HAP-1 (cell line): Measurements from ENCODE around the gene NUDT16L1.

Experiments
- DNase-seq, 2 experiments: peaks; one replicate each; pipeline ENCODE4 v3.0.0-alpha.2; 2016 to 2020; ENCODE audit warnings: low spot score in 2 of 2
- H3K27me3 ChIP-seq: fragments of 250-450 bp; sonication (Bioruptor Pico); 2 replicates; pipeline ENCODE4 v1.5.1; 2020; ENCODE audit warnings: low read depth, mild to moderate bottlenecking, moderate library complexity
- H3K36me3 ChIP-seq: fragments of 250-450 bp; sonication (Bioruptor Pico); replicated peaks from 2 replicates; pipeline ENCODE4 v1.5.1; 2020; ENCODE audit warnings: mild to moderate bottlenecking
- H3K4me1 ChIP-seq: fragments of 250-450 bp; sonication (Bioruptor Pico); 2 replicates; pipeline ENCODE4 v1.5.1; 2020; ENCODE audit warnings: mild to moderate bottlenecking
- H3K4me3 ChIP-seq: fragments of 250-450 bp; sonication (Bioruptor Pico); 2 replicates; pipeline ENCODE4 v1.5.1; 2020; ENCODE audit warnings: mild to moderate bottlenecking, moderate library complexity
- H3K9me3 ChIP-seq: fragments of 250-450 bp; sonication (Bioruptor Pico); 2 replicates; pipeline ENCODE4 v1.5.1; 2020; ENCODE audit warnings: mild to moderate bottlenecking, moderate library complexity
- in situ Hi-C: fragments of 300-500 bp; cut with MboI; formaldehyde crosslinking; loops from 3 replicates; pipeline ENCODE4 v1.14.3; 2020; ENCODE audit warnings: low sequenced_read_pairs, inconsistent platforms, mixed read lengths

NUDT16L1 gene

GRCh38 chr16:4683255-4684057, 9.9 kb upstream of the NUDT16L1 start:
- Histone ChIP-seq H3K4me3 (no peak overlapping the region), H3K27me3 (no peaks in the 10 kb centered on the region), H3K4me1 (no peaks in the 10 kb centered on the region), H3K9me3 (no peaks in the 10 kb centered on the region), H3K36me3 (peaks cover 27% of the 10 kb centered on the region)
- in situ Hi-C loops = no loop called here
- DNase-seq = no peak

- no peak for DNase-seq
- H3K4me1 ChIP-seq = no peaks in the 10 kb centered on the region
- H3K9me3 ChIP-seq = no peaks in the 10 kb centered on the region
- H3K27me3 ChIP-seq = no peaks in the 10 kb centered on the region
- H3K4me3 ChIP-seq = no peak overlapping the region
- in situ Hi-C loops = no loop called here
- peaks cover 29% of the 10 kb centered on the region for H3K36me3 ChIP-seq
Observed at GRCh38 chr16:4684058-4684715, 9.2 kb upstream of the NUDT16L1 start.

GRCh38 chr16:4684763-4685162, 8.6 kb upstream of the NUDT16L1 start:
- no peak for DNase-seq
- in situ Hi-C loops = no loop called here
- no peak overlapping the region for H3K4me3 ChIP-seq
- H3K4me1 ChIP-seq = no peaks in the 10 kb centered on the region
- H3K36me3 ChIP-seq = peaks cover 29% of the 10 kb centered on the region
- no peaks in the 10 kb centered on the region for H3K9me3 ChIP-seq
- no peaks in the 10 kb centered on the region for H3K27me3 ChIP-seq

DNA sequence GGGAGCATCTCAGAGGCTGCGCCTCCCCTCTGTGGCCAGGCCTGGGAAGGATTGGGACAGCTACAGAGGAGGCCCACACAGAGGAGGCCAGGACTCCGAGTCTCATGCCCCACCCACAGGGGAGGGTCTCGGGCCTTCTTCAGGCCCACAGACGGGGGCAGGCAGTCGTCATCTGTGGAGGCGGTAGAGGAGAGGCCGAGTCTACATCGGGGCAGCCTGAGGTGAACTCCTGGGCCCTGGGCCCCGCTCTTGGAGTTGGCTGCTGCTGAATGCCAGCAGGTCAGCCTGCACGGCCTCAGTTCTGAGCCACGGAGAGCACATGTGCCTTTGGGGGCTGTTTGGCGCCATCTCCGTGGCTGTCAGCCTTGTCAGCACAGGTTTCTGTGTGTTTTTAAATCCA, 8.1 kb upstream of the NUDT16L1 start:
- Histone ChIP-seq H3K4me1 (no peaks in the 10 kb centered on the region), H3K4me3 (no peak overlapping the region), H3K27me3 (no peaks in the 10 kb centered on the region), H3K9me3 (no peaks in the 10 kb centered on the region), H3K36me3 (peaks cover 27% of the 10 kb centered on the region)
- in situ Hi-C loops = no loop called here
- no peak for DNase-seq

DNA sequence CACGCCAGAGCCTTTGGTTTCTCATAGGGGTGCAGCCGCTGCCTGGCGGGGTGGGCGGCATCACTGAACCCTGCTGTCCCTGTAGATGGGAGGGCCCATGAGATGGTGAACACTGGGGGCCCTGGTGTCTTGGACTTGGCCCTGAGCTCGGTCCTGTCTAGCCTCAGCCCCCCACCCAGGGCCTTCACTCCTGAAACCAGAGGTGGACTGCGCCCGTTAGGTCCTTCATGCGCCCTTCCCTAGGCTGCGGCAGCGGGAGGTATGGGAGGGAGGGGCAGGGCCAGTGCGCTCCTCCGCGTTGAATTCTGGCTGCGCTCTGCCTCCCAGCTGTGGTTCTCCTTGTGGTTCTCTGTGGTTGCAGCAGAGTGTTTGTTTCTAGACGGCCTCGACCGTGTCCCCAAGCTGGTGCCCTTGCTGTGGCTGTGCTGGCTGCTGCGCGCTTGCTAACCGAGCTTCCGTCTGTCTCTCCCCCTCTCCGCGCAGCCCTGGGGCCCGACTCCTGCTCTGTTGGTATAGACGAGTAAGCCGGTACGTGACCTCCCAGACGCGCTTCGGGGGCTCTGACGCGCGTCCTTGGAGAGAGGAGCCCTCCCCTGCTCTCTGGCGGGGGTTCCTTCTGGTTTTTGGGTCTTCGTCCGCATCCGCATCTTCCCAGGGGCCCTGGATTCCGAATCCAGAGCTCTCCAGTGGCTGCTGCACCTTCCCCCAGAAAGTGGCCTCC, 7.4 kb upstream of the NUDT16L1 start:
- DNase-seq = no peak
- H3K4me1 ChIP-seq = no peaks in the 10 kb centered on the region
- H3K4me3 ChIP-seq = no peak overlapping the region
- in situ Hi-C loops = no loop called here
- H3K9me3 ChIP-seq = no peaks in the 10 kb centered on the region
- no peaks in the 10 kb centered on the region for H3K27me3 ChIP-seq
- H3K36me3 ChIP-seq = peaks cover 27% of the 10 kb centered on the region

DNA sequence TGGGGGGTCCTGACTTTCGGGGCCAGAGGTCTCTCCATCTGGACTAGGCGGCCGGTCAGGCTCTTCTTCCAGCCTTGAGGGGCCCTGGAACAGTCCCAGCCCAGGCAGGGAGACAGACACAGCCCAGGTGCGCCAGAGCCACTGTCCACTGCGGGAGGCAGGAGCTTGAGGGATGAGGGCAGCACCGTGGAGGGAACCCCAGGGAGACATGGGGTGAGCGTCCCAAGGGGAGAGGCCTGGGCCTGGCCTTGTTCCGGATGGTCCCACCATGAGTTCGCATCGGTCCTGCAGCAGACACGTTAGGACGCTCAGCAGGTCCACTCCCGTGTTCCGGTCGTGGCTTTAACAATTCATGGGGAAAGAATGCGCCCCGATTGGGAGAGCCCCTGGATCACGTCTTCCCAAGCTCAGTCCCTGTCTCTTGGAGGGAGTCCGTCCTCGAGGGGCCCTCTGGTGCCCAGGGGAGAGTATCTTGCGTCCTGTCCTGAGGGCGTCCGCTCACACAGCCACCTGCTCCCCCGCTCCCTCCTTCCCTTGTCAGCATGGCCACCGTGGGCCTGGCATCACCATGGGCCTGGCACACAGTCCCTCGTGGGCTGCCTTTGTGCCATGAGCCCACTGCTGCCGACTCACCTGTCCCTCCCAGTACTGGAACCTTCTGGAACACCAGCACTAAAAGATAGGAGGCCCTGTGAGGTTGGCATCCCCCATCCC, 6.7 kb upstream of the NUDT16L1 start:
- no peak for DNase-seq
- H3K4me1 ChIP-seq = no peaks in the 10 kb centered on the region
- peaks cover 27% of the 10 kb centered on the region for H3K36me3 ChIP-seq
- in situ Hi-C loops = no loop called here
- H3K27me3 ChIP-seq = no peaks in the 10 kb centered on the region
- H3K4me3 ChIP-seq = no peak overlapping the region
- no peaks in the 10 kb centered on the region for H3K9me3 ChIP-seq

DNA sequence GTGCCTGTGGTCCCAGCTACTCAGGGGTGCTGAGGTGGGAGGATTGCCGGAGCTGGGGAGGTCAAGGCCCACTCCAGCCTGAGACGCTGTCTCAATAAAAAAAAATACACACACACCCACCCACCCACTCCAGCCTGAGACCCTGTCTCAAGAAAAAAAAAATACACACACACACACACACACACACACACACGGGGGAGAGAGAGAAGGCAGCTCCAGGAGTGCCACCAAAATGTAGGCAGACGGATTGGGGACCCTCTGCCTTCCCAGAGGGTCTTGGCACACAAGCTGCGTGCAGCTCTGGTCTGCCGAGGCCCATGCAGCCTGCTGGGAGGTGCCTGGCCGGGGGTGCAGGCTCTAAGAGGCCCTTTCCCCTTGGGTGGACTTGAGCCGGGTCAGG, 5.9 kb upstream of the NUDT16L1 start:
- DNase-seq = no peak
- no peaks in the 10 kb centered on the region for H3K27me3 ChIP-seq
- H3K36me3 ChIP-seq = peaks cover 27% of the 10 kb centered on the region
- in situ Hi-C loops = no loop called here
- no peaks in the 10 kb centered on the region for H3K9me3 ChIP-seq
- H3K4me1 ChIP-seq = no peaks in the 10 kb centered on the region
- no peak overlapping the region for H3K4me3 ChIP-seq

GRCh38 chr16:4687946-4688673, 5.3 kb upstream of the NUDT16L1 start:
- Histone ChIP-seq H3K36me3 (peaks cover 26% of the 10 kb centered on the region), H3K9me3 (no peaks in the 10 kb centered on the region)

GRCh38 chr16:4688674-4689045, 4.7 kb upstream of the NUDT16L1 start:
- DNase-seq = no peak
- no peaks in the 10 kb centered on the region for H3K9me3 ChIP-seq
- H3K36me3 ChIP-seq = peaks cover 25% of the 10 kb centered on the region
- H3K4me3 ChIP-seq = no peak overlapping the region
- in situ Hi-C loops = no loop called here
- H3K4me1 ChIP-seq = peaks cover 5% of the 10 kb centered on the region
- no peaks in the 10 kb centered on the region for H3K27me3 ChIP-seq

More at GRCh38 chr16:4687946-4688673, 5.3 kb upstream of the NUDT16L1 start:
- DNase-seq = no peak
- in situ Hi-C loops = no loop called here
- Histone ChIP-seq H3K27me3 (no peaks in the 10 kb centered on the region), H3K4me1 (peaks cover 5% of the 10 kb centered on the region), H3K4me3 (no peak overlapping the region)

GRCh38 chr16:4689091-4689671, 4.2 kb upstream of the NUDT16L1 start:
- DNase-seq = no peak
- Histone ChIP-seq H3K36me3 (peaks cover 25% of the 10 kb centered on the region), H3K4me3 (no peak overlapping the region), H3K27me3 (no peaks in the 10 kb centered on the region), H3K4me1 (peaks cover 5% of the 10 kb centered on the region), H3K9me3 (no peaks in the 10 kb centered on the region)
- in situ Hi-C loops = no loop called here

GRCh38 chr16:4689864-4690704, 3.3 kb upstream of the NUDT16L1 start:
- H3K4me1 ChIP-seq = peaks cover 5% of the 10 kb centered on the region
- in situ Hi-C loops = no loop called here
- H3K36me3 ChIP-seq = peaks cover 22% of the 10 kb centered on the region
- no peaks in the 10 kb centered on the region for H3K9me3 ChIP-seq
- H3K4me3 ChIP-seq = no peak overlapping the region
- no peak for DNase-seq
- H3K27me3 ChIP-seq = no peaks in the 10 kb centered on the region

GRCh38 chr16:4690946-4691665, 2.3 kb upstream of the NUDT16L1 start:
- Histone ChIP-seq H3K9me3 (no peaks in the 10 kb centered on the region), H3K27me3 (no peaks in the 10 kb centered on the region), H3K36me3 (peaks cover 27% of the 10 kb centered on the region), H3K4me1 (peaks cover 5% of the 10 kb centered on the region), H3K4me3 (no peak overlapping the region)
- no peak for DNase-seq
- in situ Hi-C loops = no loop called here
